GM20431 (cell line): ENCODE results near the gene RANGRF.

Experiments used
- in situ Hi-C: fragments of 300-500 bp; cut with MseI, MboI; formaldehyde crosslinking; loops from one replicate; pipeline ENCODE4 v1.15.0; 2020; ENCODE audit warnings: low sequenced_read_pairs; ENCODE audit not compliant: unreplicated experiment

RANGRF gene

DNA sequence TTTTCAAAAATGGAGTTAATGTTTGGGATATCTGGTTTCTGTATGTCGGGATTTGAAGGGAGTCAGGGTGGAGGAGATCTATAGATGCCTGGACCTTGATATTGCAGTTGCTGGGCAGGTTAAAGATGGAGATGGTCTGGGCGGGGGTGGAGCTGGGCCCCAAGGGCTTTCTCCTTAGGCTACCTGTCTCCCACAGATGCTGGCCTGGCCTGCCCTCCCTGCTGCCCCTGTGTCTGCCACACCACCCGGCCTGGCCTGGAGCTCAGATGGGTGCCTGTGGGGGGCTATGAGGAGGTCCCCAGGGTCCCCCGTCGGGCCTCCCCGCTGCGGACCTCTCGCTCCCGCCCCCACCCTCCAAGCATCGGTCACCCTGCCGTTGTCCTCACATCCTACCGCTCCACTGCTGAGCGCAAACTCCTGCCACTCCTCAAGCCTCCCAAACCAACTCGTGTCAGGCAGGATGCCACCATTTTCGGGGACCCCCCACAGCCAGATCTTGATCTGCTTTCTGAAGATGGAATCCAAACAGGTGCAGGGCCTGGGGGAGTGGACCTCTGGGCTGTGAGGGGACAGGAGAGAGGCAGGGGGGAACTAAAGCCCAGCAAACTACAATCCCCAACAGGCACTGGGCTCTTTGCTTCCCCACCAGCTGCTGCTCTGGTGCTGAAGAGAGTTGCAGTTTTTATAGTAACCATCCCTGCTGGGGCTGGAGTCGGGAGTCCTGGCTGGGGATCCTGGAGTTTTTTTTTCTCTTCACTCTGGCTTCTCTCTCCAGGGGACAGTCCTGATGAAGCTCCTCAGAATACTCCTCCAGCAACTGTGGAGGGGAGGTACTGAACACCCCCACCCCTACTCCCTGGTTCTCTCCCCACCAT lies 24.5 kb downstream of the RANGRF start:
- in situ Hi-C loops = no loop called here

- in situ Hi-C loops = no loop called here
Measured at GRCh38 chr17:8314797-8315763, 26.6 kb downstream of the RANGRF start.

DNA sequence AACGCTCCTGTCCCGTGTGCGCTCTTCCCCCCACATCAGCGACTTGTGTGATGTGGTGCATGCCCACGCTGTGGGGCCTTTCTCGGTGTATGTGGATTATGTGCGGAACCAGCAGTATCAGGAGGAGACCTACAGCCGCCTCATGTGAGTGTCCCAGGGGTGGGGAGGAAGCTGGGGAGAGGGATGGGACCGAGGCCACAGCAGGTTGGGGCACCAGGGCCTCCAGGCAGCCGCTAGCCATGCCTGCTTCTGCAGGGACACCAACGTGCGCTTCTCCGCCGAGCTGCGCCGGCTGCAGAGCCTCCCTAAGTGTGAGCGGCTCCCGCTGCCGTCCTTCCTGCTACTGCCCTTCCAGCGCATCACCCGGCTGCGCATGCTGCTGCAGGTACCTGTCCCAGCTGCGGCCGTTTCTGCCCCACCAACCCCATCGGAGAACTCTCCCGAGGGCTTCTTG lies 27.3 kb downstream of the RANGRF start:
- in situ Hi-C loops = no loop called here

DNA sequence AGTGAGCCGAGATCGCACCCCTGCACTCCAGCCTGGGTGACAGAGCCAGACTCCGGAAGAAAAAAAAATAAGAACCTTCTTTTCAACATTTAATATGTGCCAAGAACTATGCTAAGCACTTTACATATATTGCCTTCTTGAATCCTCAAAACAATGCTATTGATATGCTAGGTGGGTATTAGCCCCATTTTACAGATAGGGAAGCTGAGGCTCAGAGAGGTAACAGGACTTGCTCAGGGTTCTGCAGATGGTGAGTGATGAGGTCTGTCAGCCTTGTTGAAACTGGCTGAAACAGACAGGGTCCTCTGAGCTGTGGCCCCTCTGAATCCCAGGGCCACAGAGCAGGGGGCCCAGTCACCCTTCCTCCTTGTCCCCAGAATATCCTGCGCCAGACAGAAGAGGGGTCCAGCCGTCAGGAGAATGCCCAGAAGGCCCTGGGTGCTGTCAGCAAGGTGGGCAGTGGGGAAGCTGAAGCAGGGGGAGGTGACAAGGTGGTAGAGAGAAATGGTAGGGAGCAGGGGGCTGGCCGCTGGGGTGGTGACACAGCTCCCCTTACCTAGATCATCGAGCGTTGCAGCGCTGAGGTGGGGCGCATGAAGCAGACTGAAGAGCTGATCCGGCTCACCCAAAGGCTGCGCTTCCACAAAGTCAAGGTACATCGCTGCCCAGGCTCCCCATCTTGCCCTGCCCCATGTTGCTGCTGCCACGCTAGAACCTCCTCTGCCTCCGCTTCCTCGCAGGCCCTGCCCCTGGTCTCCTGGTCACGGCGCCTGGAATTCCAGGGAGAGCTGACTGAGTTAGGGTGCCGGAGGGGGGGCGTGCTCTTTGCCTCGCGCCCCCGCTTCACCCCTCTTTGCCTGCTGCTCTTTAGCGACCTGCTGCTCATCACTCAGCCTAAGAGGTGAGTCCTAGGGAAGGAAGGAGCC lies 29.8 kb downstream of the RANGRF start:
- in situ Hi-C loops = no loop called here

GRCh38 chr17:8320262-8320661 lies 31.8 kb downstream of the RANGRF start:
- in situ Hi-C loops = no loop called here

DNA sequence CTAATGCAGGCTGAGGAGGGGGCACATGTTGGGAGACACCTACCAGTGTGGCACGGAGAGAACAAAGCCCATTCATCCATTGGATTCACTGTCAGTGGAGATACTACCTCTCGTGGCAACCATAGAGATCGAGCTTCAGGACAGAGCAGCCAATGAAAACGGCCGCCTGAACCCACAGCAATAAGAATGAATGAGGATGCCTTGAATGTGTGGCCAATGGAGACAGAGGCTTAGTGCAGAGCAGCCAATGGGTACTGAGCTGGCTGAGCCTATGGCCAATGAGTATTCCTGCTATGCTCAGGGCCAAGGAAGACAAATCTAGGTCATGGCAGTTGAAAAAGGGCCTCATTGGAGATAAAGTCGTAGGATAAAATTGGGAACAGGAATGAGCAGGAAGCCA lies 32.5 kb downstream of the RANGRF start:
- in situ Hi-C loops = no loop called here

- in situ Hi-C loops = no loop called here
Measured at GRCh38 chr17:8322061-8322460, 33.6 kb downstream of the RANGRF start.

DNA sequence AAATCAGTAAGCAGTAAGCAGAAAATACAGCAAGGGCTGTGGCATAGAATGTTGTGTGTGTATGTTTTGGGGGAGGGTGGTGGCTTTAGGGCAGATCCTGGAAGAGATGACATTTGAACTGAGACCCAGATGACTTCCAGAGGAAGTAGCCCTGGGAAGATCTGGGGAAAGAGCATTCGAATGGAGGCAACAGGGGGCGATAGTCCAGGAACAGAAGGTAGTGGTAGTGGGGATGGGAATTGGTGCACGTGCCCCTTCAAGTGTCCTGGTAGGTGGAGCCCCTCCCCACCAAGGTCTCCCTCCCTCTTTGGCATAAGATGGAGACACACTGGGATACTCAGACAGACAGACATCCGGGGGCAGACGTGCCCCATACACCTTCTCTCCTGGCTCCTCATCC lies 35.7 kb downstream of the RANGRF start:
- in situ Hi-C loops = no loop called here

DNA sequence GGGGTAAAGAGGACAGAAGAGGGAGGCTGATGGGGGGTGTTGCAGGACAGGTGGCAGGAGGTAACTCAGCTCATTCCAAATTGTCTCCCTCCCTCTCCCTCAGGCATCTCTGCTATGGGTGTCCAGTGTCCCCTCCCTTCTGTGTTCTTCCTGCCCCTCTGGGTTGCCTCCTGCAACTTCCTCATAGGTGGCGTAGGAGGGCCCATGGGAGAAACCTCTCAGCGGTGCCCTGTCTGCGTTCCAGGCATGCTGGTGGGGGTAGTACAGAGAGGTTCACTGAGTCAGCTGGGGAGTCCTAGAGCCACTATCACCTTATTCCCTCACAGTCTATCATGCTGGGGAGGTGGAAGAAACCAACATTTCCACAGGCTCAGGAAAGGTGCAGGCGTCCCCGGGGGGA lies 36.5 kb downstream of the RANGRF start:
- in situ Hi-C loops = no loop called here

DNA sequence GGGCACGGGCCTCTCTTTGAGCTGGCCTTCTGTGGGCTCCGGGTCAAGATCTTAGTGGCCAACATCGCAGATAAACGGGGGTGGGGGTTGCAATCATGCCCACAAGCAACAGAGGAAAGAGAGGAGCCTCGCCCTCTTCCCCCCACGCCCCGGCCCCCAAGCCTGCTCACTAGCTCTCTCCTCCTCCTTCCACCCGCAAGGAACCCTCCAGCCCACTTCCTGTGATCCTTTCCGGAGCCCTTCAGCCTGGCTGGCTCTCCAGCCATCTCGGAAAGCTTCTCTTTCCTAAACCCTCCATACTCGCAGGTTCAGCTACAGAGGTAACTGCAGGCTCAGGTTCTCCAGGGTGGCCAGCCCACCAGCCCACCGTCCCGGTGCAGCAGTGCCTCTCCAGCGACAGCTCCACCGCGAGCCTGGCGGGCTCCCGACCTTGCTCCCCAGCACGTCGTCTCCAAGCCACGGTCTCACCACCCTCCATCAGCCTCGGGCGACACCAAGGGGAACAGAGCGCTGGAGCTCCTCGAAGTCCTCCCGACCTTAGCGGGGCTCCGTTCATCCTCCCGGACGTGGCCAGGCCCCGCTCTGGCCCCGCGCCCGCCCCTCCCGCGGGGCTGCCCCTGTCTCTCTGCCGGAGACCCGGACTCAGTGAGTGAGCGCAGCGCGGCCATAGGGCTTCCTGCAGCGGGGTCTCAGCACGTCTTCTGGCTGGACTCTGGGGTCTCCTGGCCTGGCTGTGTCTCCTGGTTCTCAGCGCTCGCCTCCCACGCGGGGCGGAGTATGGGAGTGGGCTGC lies 38.2 kb downstream of the RANGRF start:
- in situ Hi-C loops = no loop called here

GRCh38 chr17:8327303-8327649 lies 38.8 kb downstream of the RANGRF start:
- in situ Hi-C loops = no loop called here

DNA sequence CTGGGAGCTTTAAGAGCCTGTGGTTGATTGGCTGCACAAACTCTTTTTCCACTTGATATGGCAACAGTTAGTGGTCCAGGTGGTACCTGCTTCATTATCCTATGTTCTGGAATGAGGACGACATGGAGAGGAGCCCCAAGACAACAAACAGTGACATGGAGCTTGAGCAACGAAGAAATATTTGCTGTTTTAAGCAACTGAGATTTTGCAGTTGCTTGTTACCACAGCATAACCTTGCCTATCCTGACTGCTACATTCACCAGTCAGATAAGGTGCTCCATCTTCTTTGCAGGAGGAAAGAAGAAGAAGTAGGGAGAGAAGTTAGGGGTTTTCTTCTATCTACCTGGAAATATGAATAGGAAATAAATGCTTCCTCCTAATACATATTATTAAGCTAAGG lies 43.7 kb downstream of the RANGRF start:
- in situ Hi-C loops = no loop called here

GRCh38 chr17:8332688-8333087 lies 44.2 kb downstream of the RANGRF start:
- in situ Hi-C loops = no loop called here

DNA sequence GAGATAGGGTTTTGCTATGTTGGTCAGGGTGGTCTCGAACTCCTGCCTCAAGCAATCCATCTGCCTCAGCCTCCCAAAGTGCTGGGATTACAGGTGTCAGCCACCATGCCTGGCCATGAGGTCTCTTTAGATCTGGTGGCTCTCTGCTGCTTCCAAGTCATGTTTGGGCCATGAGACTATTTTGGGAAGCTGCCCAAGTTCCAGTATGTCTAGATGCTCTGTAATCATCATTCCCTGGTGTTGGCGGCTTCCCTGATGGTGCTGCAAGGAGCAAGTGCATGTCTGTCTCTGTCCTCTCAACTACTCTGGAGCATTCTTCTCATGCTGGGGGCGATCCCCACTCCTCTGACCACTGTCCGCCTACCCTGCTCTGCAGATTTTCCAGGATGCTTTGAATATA lies 44.8 kb downstream of the RANGRF start:
- in situ Hi-C loops = no loop called here

DNA sequence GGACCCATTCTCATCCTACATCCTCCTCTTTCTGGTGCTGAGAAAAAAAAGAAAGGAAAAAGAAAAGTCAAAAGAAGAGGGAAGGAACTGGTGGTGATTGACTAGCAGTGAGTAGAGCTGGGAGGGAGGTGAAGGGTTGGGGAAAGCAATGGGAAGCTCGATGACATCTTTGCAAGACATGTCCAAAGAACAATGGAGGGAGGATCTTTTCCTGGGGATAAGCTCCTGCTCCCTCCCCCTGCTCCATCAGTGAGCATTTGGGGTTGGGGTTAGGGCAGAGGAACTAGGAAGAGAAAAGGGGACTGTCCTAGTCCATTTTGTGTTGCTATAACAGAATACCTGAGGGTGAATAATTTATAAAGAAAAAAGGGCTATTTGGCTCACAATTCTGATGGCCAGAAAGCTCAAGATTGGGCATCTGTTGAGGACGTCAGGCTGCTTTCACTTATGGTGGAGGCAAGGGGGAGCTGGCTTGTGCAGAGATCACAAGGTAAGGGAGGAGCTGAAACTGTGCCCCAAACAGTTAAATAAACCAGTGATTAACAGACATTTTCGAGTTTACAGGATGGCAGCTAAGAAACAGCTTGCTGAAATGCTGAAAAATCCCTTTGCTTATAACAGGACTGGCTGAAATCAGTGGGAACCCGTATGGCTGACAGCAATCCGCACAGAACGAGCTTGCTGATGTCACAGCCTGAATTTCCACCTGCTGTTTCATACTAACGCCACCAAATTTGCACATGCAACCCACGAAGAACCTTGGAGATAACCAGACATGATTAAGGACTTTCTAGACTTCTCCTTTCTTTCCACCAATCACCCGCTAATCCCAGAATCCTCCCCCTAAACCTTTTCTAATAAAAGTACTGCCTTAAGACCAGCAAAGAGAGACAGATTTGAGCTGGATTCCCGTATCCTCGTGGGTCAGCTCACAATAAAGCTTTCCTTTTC lies 49.6 kb downstream of the RANGRF start:
- in situ Hi-C loops = no loop called here

DNA sequence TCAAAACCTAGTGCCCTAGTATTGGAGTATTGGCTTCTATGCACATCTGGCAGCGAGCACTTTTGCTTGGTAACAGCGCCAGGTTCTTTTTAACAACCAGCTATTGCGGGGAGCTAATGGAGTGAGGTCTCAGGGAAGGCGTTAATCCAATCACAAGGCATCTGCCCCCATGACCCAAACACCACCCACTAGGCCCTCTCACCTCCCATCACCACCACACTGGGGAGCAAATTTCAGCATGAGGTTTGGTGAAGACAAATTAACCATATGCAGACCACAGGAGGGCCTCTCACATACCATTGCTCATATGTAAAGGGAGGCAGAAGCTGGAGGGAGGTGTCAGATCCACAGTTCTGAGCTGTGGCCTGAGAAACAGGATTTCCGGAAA lies 50.3 kb downstream of the RANGRF start:
- in situ Hi-C loops = no loop called here

DNA sequence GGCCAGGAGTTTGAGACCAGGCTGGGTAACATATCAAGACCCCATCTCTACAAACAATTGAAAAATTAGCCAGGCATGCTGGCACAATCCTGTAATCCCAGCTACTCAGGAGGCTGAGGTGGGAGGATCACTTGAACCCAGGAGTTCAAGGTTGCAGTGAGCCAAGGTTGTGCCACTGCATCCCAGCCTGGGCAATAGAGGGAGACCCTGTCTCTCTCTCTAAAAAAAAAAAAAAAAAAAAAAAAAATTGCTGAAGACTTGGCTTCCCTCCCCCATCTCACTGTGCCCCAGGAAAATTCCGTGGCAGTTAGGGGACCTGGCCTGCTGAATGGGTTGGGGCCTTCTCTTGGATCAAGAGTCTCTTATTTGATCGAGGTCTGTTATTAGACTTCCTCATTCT lies 51.1 kb downstream of the RANGRF start, which contains the start of gene ODF4:
Gene ODF4, plus strand, starts transcription at position 301 of the 400 bp plus-strand sequence. CDS start 212 bp downstream, outside the sequence.
- in situ Hi-C loops = no loop called here
